SK-N-SH (cell line): ENCODE data around the gene BABAM2. TPM values are rescaled to one million over a fixed set of nuclear protein-coding genes. Genes with fewer than 3 reads are reported as not detected.

Experiments
- CTCF ChIA-PET: fragments of 300-600, 350-600 bp; formaldehyde crosslinking; extraction: SDS; loops from one replicate; lab custom pipeline; 2021; lab: Yijun Ruan, JAX
- POLR2A ChIA-PET: fragments of 350-600 bp; sonication (Branson Sonifier 250); formaldehyde crosslinking; extraction: SDS; loops from one replicate; lab custom pipeline; 2020; ENCODE audit warnings: antibody characterized with exemption, inconsistent platforms; lab: Yijun Ruan, JAX
- DNase-seq: peaks from one replicate; pipeline ENCODE4 v3.0.0; 2012
- H2AFZ ChIP-seq: fragments of 200-600 bp; sonication (generic); 2 replicates; pipeline ENCODE4 v1.8.1; 2016; ENCODE audit warnings: antibody characterized with exemption, mild to moderate bottlenecking, low read depth
- H3F3A ChIP-seq: fragments of 200-600 bp; sonication (generic); replicated peaks from 2 replicates; pipeline ENCODE3; 2016; ENCODE audit warnings: antibody characterized with exemption, mild to moderate bottlenecking; ENCODE audit not compliant: insufficient read depth
- H3K27ac ChIP-seq, 2 experiments: fragments of 200-500 bp in 1 of 2; fragments of 200-600 bp in 1 of 2; sonication (Bioruptor generic) in 1 of 2; sonication (generic), shearing (Covaris generic) in 1 of 2; 2 replicates each; pipeline versions ENCODE4 v1.5.1 to v1.6.1; 2014 to 2016; ENCODE audit warnings: low read depth in 2 of 2, inconsistent platforms in 1 of 2, low read length in 1 of 2, mild to moderate bottlenecking in 1 of 2, mixed read lengths in 1 of 2
- H3K27me3 ChIP-seq: fragments of 200-600 bp; sonication (generic), shearing (Covaris generic); 2 replicates; pipeline ENCODE4 v1.6.1; 2016; ENCODE audit warnings: mixed run types; ENCODE audit not compliant: insufficient read depth
- H3K36me3 ChIP-seq, 2 experiments: fragments of 200-500 bp in 1 of 2; fragments of 200-600 bp in 1 of 2; sonication (Bioruptor generic) in 1 of 2; sonication (generic) in 1 of 2; replicated peaks in 1 of 2; 2 replicates each; pipeline versions ENCODE3 to v1.5.1; 2014 to 2016; ENCODE audit warnings: low read length in 1 of 2, mild to moderate bottlenecking in 1 of 2; ENCODE audit not compliant: insufficient read depth in 2 of 2, control insufficient read depth in 1 of 2
- H3K4me1 ChIP-seq, 2 experiments: fragments of 200-500 bp in 1 of 2; fragments of 200-600 bp in 1 of 2; sonication (Bioruptor generic) in 1 of 2; sonication (generic), shearing (Covaris generic) in 1 of 2; 2 replicates each; pipeline versions ENCODE4 v1.5.1 to v1.6.1; 2014 to 2016; ENCODE audit warnings: low read depth in 1 of 2, low read length in 1 of 2, mixed run types in 1 of 2; ENCODE audit not compliant: insufficient read depth in 2 of 2, control insufficient read depth in 1 of 2
- H3K4me2 ChIP-seq: fragments of 200-600 bp; sonication (generic), shearing (Covaris generic); 2 replicates; pipeline ENCODE4 v1.6.1; 2017; ENCODE audit warnings: mixed run types
- H3K4me3 ChIP-seq, 2 experiments: fragments of 200-500 bp in 1 of 2; fragments of 200-600 bp in 1 of 2; sonication (Bioruptor generic) in 1 of 2; sonication (generic), shearing (Covaris generic) in 1 of 2; 2 replicates each; pipeline versions ENCODE4 v1.5.1 to v1.8.1; 2014 to 2016; ENCODE audit warnings: low read depth in 2 of 2, inconsistent platforms in 1 of 2, low read length in 1 of 2, mild to moderate bottlenecking in 1 of 2, mixed read lengths in 1 of 2, moderate library complexity in 1 of 2
- H3K79me2 ChIP-seq: fragments of 200-600 bp; sonication (generic); 2 replicates; pipeline ENCODE4 v1.8.1; 2017; ENCODE audit warnings: mild to moderate bottlenecking; ENCODE audit not compliant: insufficient read depth
- H3K9ac ChIP-seq: fragments of 200-600 bp; sonication (generic); 2 replicates; pipeline ENCODE4 v1.6.1; 2017; ENCODE audit warnings: mixed run types
- H3K9me2 ChIP-seq: fragments of 200-600 bp; sonication (generic); 2 replicates; pipeline ENCODE4 v1.6.1; 2017; ENCODE audit warnings: mixed run types
- H3K9me3 ChIP-seq: fragments of 200-600 bp; sonication (generic); 2 replicates; pipeline ENCODE4 v1.6.1; 2017; ENCODE audit warnings: mixed run types, mild to moderate bottlenecking, moderate library complexity
- H4K20me1 ChIP-seq: fragments of 200-600 bp; sonication (generic); 2 replicates; pipeline ENCODE4 v1.6.1; 2017; ENCODE audit warnings: mild to moderate bottlenecking, mixed run types; ENCODE audit not compliant: insufficient read depth
- EP300 ChIP-seq, 2 experiments: IDR thresholded peaks; 2 replicates each; pipeline versions ENCODE4 v1.4.0 to v1.6.1; 2012; ENCODE audit warnings: borderline replicate concordance in 1 of 2, low read depth in 1 of 2, low read length in 1 of 2
- EZH2phosphoT487 ChIP-seq: fragments of 200-600 bp; sonication (generic); IDR thresholded peaks from 2 replicates; pipeline ENCODE4 v1.6.1; 2017; ENCODE audit warnings: low read depth, mixed run types, mild to moderate bottlenecking, antibody characterized with exemption, moderate library complexity, borderline replicate concordance
- JUND ChIP-seq: IDR thresholded peaks from 2 replicates; pipeline ENCODE4 v1.4.0; 2012
- MEF2A ChIP-seq: IDR thresholded peaks from 2 replicates; pipeline ENCODE4 v1.4.0; 2012; ENCODE audit warnings: low read depth, borderline replicate concordance
- MXI1 ChIP-seq: IDR thresholded peaks from 2 replicates; pipeline ENCODE4 v1.6.1; 2012; ENCODE audit warnings: mild to moderate bottlenecking, low read depth, low read length, improper control_type of control experiment
- RCOR1 ChIP-seq: fragments of 150-350 bp; IDR thresholded peaks from 2 replicates; pipeline ENCODE4 v1.6.1; 2017; ENCODE audit warnings: antibody characterized with exemption, low read length
- TCF12 ChIP-seq: IDR thresholded peaks from 2 replicates; pipeline ENCODE4 v1.4.0; 2012
- TEAD4 ChIP-seq: IDR thresholded peaks from 2 replicates; pipeline ENCODE4 v1.4.0; 2012; ENCODE audit warnings: mild to moderate bottlenecking, borderline replicate concordance; ENCODE audit not compliant: insufficient read depth
- WGBS: methylation state at CpG from one replicate; pipeline ENCODE4 v1.1.6; 2017; ENCODE audit warnings: low lambda C conversion rate; 5-methylcytosine and 5-hydroxymethylcytosine counted together
- polyA plus RNA-seq, 3 experiments: library from polyadenylated mRNA; depleted of rRNA; stranded (reverse); fragments of >200 nt; gene quantifications; 2 replicates each; pipeline ENCODE4 v1.2.3, GENCODE V29; 2012
- TF ChIP-seq, protein P1 (sequence below): fragments of 150-350 bp; IDR thresholded peaks from 2 replicates; pipeline ENCODE4 v1.6.1; 2017; ENCODE audit warnings: antibody characterized with exemption, low read length, low read depth, borderline replicate concordance
- TF ChIP-seq, protein P2 (sequence below): IDR thresholded peaks from 2 replicates; pipeline ENCODE4; 2012
- TF ChIP-seq, protein P3 (sequence below): fragments of 150-350 bp; IDR thresholded peaks from 2 replicates; pipeline ENCODE4 v1.6.1; 2016; ENCODE audit warnings: mild to moderate bottlenecking, low read depth, low read length
- TF ChIP-seq, protein P4 (sequence below): IDR thresholded peaks from 2 replicates; pipeline ENCODE4 v1.6.1; 2012; ENCODE audit warnings: mild to moderate bottlenecking, low read depth, low read length, moderate library complexity

BABAM2 gene
- polyA plus RNA-seq, 1 of the 3 experiments (the other 2 are of a cell fraction) = 34.0 TPM

DNA sequence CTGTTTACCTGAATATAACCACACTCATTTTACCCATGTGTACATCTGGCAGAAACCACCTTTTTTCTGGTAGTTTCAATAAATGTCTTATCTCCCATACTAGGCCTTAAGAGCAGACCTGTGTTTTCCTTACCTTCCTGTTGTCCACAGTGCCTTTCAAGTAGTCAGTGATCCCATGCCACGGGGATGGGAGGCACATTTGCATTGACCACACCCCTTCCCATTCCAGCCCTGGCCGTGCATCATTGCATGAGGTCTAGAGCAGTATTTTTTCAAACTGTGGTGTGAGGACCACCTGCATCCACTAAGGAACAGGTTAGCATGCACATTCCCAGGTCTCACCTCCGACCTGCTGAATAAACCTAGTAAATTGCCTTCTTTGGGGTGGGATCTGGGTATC lies 337.0 kb downstream of the BABAM2 start:
- peaks cover 7 to 27% of the 10 kb centered on the region in 2 experiments; a peak in 3 of 4 replicates for H3K4me1 ChIP-seq
- ChIA-PET CTCF (no interaction called here), POLR2A (no interaction called here)
- H3K36me3 ChIP-seq = no peaks in the 10 kb centered on the region
- H3K27ac ChIP-seq = no peak overlapping the region
- DNase-seq = no peak
- no peak overlapping the region for H3K9ac ChIP-seq
- no peaks in the 10 kb centered on the region for H4K20me1 ChIP-seq
- H3K9me3 ChIP-seq = no peaks in the 10 kb centered on the region
- no peak overlapping the region for H3K4me2 ChIP-seq
- no peaks in the 10 kb centered on the region for H3K27me3 ChIP-seq
- TF ChIP-seq TEAD4 (no peak), TCF12 (no peak), EP300 (IDR thresholded peaks at IDR 0.05; ENCODE audit: borderline replicate concordance in 1 of 2, low read depth in 1 of 2, low read length in 1 of 2) (no peak), EZH2phosphoT487 (no peak), MXI1 (no peak), RCOR1 (no peak), MEF2A (no peak), JUND (no peak)
- TF ChIP-seq, protein P1, sequence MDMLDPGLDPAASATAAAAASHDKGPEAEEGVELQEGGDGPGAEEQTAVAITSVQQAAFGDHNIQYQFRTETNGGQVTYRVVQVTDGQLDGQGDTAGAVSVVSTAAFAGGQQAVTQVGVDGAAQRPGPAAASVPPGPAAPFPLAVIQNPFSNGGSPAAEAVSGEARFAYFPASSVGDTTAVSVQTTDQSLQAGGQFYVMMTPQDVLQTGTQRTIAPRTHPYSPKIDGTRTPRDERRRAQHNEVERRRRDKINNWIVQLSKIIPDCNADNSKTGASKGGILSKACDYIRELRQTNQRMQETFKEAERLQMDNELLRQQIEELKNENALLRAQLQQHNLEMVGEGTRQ = no peak
- TF ChIP-seq, protein P2, sequence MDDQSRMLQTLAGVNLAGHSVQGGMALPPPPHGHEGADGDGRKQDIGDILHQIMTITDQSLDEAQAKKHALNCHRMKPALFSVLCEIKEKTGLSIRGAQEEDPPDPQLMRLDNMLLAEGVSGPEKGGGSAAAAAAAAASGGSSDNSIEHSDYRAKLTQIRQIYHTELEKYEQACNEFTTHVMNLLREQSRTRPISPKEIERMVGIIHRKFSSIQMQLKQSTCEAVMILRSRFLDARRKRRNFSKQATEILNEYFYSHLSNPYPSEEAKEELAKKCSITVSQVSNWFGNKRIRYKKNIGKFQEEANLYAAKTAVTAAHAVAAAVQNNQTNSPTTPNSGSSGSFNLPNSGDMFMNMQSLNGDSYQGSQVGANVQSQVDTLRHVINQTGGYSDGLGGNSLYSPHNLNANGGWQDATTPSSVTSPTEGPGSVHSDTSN = no peak
- TF ChIP-seq, protein P3, sequence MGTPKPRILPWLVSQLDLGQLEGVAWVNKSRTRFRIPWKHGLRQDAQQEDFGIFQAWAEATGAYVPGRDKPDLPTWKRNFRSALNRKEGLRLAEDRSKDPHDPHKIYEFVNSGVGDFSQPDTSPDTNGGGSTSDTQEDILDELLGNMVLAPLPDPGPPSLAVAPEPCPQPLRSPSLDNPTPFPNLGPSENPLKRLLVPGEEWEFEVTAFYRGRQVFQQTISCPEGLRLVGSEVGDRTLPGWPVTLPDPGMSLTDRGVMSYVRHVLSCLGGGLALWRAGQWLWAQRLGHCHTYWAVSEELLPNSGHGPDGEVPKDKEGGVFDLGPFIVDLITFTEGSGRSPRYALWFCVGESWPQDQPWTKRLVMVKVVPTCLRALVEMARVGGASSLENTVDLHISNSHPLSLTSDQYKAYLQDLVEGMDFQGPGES = no peak
- TF ChIP-seq, protein P4, sequence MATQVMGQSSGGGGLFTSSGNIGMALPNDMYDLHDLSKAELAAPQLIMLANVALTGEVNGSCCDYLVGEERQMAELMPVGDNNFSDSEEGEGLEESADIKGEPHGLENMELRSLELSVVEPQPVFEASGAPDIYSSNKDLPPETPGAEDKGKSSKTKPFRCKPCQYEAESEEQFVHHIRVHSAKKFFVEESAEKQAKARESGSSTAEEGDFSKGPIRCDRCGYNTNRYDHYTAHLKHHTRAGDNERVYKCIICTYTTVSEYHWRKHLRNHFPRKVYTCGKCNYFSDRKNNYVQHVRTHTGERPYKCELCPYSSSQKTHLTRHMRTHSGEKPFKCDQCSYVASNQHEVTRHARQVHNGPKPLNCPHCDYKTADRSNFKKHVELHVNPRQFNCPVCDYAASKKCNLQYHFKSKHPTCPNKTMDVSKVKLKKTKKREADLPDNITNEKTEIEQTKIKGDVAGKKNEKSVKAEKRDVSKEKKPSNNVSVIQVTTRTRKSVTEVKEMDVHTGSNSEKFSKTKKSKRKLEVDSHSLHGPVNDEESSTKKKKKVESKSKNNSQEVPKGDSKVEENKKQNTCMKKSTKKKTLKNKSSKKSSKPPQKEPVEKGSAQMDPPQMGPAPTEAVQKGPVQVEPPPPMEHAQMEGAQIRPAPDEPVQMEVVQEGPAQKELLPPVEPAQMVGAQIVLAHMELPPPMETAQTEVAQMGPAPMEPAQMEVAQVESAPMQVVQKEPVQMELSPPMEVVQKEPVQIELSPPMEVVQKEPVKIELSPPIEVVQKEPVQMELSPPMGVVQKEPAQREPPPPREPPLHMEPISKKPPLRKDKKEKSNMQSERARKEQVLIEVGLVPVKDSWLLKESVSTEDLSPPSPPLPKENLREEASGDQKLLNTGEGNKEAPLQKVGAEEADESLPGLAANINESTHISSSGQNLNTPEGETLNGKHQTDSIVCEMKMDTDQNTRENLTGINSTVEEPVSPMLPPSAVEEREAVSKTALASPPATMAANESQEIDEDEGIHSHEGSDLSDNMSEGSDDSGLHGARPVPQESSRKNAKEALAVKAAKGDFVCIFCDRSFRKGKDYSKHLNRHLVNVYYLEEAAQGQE = no peak
- H3F3A ChIP-seq = no peaks in the 10 kb centered on the region
- H3K4me3 ChIP-seq = no peak overlapping the region
- no peaks in the 10 kb centered on the region for H3K9me2 ChIP-seq
- H2AFZ ChIP-seq = no peak overlapping the region
- whole genome bisulfite sequencing = 81% methylated on average over 3 of the region's 3 CpGs
- H3K79me2 ChIP-seq = no peaks in the 10 kb centered on the region
